Measurements from ENCODE around the gene SLC50A1.
"Not testable (repeated sequence)": the region's sequence is repeated elsewhere in the genome, so short reads cannot be mapped to it uniquely, and the experiment has no call there.

Gene SLC50A1

GRCh38 chr1:155137154-155137949, 1.7 kb downstream of the SLC50A1 start:
- no peak for ATAC-seq

GRCh38 chr1:155139895-155140629, 4.4 kb downstream of the SLC50A1 start, which contains the start of gene DPM3:
Gene DPM3, minus strand, starts transcription at chr1:155140531. Its CDS starts 291 bp downstream, at chr1:155140240.
- ATAC-seq (peak; percentile 75), DNase-seq (peak; percentile 94)

More at GRCh38 chr1:155137154-155137949, 1.7 kb downstream of the SLC50A1 start:
- no peak for DNase-seq

DNA sequence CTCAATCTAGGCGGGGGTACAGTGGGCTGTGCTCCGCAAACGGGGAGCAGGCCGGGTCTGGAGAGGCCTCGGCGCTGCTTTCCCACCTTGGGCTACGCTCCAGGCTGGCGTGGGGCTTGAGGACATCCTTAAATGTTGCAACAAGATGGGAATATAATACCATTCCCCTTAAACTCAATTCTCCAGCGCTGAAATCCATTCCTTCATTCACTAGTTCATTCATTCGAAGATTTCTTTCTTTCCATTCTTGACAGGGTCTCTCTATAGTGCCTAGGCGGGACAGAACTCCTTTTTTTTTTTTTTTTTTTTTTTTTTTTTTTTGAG, 4.9 kb downstream of the SLC50A1 start:
- ATAC-seq, result no peak
- DNase-seq, result no peak

DNA sequence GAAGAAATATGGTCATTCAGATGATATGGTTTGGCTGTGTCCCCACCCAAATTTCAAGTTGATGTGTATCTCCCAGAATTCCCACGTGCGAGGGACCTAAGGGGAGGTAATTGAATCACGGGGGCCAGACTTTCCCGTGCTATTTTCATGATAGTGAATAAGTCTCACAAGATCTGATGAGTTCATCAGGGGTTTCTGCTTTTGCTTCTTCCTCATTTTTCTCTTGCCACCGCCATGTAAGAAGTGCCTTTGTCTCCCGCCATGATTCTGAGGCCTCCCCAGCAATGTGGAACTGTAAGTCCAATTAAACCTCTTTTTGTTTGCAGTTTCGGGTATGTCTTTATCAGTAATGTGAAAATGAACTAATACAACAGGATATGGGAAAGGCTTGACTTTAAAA, 6.1 kb downstream of the SLC50A1 start:
- DNase-seq (no peak), ATAC-seq (no peak)

DNA sequence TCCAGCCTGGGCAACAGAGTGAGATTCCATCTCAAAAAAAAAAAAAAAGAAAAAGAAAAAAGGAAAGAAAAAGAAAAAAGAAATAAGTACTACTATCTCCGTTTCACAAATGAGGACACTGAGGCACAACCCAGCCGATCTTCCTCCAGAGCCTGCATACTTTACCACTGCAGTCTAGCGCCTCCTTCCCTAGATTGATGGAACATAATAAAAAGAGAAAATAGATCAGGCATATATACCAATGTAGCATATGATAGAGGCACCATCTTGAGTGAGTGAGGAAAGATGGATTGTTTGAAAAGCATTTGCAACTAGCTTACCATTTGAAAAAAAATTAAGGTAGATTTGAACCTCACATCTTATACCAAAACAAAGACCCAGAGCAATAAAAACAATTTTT, 9.8 kb downstream of the SLC50A1 start:
- ATAC-seq (no peak), DNase-seq (no peak)

GRCh38 chr1:155155996-155156643, 20.5 kb downstream of the SLC50A1 start:
- not testable (repeated sequence) for DNase-seq, ATAC-seq

- ATAC-seq, result no peak
- DNase-seq, result no peak
These were observed 23.3 kb downstream of the SLC50A1 start for GRCh38 chr1:155158991-155159390.

DNA sequence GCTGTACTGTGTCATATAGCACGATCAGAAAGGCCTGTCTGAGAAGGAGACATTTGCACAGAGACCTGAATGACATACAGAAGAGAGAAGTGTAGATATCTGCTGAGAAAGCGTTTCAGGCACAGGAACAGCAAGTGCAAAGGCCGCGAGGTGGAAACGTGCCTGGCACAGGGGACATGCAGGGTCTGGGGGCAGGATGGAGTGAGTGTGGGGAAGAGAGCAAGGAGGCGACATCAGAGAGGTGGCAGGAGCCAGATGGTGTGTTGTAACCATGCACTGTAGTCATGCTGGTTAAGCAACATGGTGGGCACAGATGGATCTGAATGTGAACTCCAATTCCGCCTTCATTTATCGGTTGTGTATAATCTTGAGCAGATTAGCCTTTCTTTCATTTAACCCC, 24.5 kb downstream of the SLC50A1 start:
- no peak for DNase-seq
- ATAC-seq, result peak; percentile 52

DNA sequence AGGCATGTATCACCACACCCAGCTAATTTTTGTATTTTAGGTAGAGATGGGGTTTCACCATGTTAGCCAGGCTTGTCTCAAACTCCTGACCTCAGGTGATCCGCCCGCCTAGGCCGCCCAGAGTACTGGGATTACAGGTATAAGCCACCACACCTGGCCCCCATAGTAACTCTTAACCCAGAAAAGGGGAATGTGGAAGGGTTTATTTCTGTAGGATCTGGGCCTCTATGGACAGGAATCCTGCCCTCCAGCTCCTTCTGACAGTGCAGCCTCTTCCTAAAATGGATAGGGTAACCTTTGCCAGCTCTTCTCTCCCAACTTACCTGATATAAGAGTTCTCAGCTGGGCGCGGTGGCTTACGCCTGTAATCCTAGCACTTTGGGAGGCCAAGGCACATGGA, 27.0 kb downstream of the SLC50A1 start:
- DNase-seq, ATAC-seq: not testable (repeated sequence)

GRCh38 chr1:155163785-155164184, 28.1 kb downstream of the SLC50A1 start:
- ATAC-seq, DNase-seq: not testable (repeated sequence)

GRCh38 chr1:155164625-155165024, 29.0 kb downstream of the SLC50A1 start:
- ATAC-seq, DNase-seq: not testable (repeated sequence)

DNA sequence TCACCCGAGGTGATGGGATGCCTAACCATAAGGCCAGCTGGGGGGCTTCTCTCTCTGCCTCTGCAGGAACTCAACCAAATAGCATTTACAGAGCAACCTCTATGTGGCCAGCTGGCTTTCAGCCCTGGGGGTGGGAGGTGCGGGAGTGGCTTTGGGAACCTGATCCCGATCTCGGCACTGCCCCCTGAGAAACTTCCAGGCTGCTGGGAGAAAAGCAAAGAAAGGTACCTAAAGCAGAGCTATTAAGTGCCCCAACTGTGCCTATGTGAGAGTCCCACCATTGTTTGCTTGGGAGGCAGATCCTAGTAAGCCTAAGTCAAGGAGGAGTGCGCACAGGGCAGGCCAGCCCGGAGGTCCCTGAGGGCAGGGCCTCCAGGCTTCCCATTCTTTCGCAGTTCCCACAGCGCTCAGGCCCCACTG, 30.4 kb downstream of the SLC50A1 start:
- no peak for ATAC-seq
- no peak for DNase-seq

- ATAC-seq, result no peak
- DNase-seq, result no peak
These were observed 31.0 kb downstream of the SLC50A1 start for GRCh38 chr1:155166471-155167165.

DNA sequence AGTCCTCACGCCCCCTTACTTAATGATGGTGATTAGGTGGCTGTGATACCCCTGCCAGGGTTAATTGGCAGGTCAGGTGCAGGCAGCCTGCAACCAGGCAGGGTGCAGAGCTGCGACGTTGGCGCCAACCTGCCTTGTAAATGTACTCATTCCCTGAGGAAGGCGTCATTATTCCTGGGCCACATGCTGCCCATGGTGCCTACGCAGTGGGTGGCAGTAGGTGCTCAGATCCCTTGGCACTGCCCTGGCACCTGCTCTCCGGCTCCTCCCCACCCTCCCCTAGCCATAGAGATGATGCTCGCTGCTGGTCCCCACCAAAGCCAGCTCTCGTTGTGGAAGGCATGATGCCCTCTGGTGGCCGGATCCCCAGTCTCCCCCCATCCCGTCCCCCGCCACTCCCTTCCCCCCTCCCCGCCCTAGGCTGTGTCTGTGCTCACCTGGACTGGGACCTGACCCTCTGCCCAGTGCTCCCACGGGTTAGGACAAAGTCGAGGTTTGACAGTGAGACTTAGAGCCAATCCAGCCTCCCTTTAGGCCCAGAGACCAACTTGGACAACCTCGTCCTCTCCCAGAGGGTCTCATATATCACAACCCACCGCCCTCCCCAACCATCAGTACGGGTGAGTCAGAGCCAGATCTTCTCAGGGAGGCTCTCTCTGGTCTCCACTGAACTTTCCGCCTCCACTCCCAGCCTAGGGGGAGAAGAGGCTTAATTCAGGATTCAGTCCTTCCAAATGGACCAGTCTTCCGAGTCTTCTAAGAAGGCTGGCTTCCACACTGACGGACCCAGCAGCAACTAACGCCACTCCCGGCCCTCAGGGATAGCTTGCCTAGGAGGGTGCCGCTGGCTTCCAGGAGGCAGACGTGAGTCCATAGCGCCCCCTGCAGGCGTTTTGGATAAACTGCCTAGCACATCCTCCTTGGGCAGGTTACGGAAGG, 31.8 kb downstream of the SLC50A1 start:
- peak; percentile 90 for DNase-seq
- ATAC-seq, result peak; percentile 80

GRCh38 chr1:155168105-155168445, 32.4 kb downstream of the SLC50A1 start:
- ATAC-seq, DNase-seq: not testable (repeated sequence)

GRCh38 chr1:155168456-155169210, 33.0 kb downstream of the SLC50A1 start:
- ATAC-seq (no peak), DNase-seq (no peak)

DNA sequence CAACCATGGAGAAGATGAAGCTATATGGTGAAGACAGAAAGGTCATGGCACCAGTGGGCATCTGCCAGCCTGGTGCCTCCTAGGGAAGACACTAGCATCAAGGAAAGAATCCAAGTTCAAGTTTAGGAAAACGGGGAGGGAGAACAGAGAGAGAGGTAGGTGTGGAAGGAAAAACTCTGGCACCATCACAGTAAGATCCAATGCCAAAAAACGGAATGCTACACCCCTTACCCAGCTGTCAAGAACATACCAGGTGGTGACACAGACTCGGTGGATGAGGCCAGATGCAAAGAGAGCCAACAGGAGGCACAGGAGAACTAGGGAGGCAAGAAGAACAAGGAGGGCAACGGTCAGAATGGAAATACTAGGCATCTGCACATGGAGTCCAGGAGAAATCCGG, 33.9 kb downstream of the SLC50A1 start:
- ATAC-seq (no peak), DNase-seq (no peak)

DNA sequence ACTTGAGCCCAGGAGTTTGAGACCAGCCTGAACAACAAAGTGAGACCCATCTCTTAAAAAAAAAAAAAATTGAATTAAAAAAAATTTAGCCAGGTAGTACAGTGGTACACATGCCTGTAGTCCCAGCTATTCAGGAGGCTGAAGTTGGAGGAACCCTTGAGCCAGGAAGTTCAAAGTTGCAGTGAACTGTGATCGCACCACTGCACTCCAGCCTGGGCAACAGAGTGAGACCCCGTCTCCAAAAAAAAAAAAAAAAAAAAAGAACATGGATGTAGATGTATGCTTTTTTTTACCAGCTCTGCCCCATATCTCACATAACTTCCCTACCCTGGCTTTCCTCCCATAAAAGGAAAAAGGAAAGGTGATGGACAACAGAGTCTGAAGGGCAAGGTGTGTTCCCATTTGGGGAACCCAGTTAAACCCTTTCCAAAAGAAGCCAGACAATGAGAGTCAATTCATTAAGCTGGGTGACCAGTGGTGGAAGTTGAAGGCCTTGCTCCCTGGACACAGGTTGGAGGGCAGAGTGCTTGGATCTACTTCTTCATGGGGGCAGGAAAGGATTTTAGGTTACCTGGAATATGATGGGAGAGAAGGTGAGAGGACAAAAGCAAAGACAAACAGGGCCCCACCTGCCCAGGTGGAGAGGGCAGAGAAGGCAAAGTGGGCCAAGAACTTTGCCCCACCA, 34.6 kb downstream of the SLC50A1 start:
- DNase-seq, result no peak
- no peak for ATAC-seq

- DNase-seq (no peak), ATAC-seq (no peak)
These were observed 35.2 kb downstream of the SLC50A1 start for GRCh38 chr1:155170806-155171205.

Data from stimulated activated naive CD8-positive, alpha-beta T cell treated with anti-CD3 and anti-CD28 coated beads, Interleukin-15, Interleukin-2, amounts not matched to agents 100 U/mL and 50 U/mL, for 24 hours (primary cell).